Fibroblast of lung (primary cell): ENCODE measurements around the gene TCOF1.

Experiments used
- CTCF ChIP-seq, 2 donors: IDR thresholded peaks in 1 of 2; conservative IDR thresholded peaks in 1 of 2; 1 replicate in 1 of 2; 2 replicates in 1 of 2; pipeline ENCODE4 v1.5.1; 2011 to 2012; ENCODE audit warnings: low read length in 2 of 2, control low read depth in 1 of 2, inconsistent platforms in 1 of 2, low read depth in 1 of 2, mild to moderate bottlenecking in 1 of 2
- EZH2 ChIP-seq: IDR thresholded peaks from 2 replicates; pipeline ENCODE4 v1.5.1; 2012; ENCODE audit warnings: low read length, control low read depth, mild to moderate bottlenecking; ENCODE audit errors: missing control alignments

GRCh38 chr5:150363185-150363584 is 5.7 kb downstream of the TCOF1 start:
- no peak for TF ChIP-seq CTCF (conservative IDR thresholded peaks at IDR 0.05 in 1 of 2, IDR thresholded peaks at IDR 0.05 in 1 of 2; ENCODE audit: low read depth in 1 of 2, low read length in 2 of 2)
- TF ChIP-seq EZH2 = no peak
